A673 (cell line): ENCODE results near the gene ARMH1.

Source experiments
- CTCF ChIP-seq: fragments of 300-800, 200-600 bp; sonication (generic); conservative IDR thresholded peaks from 2 replicates; pipeline ENCODE4 v1.5.1; 2017; ENCODE audit warnings: low read depth, mild to moderate bottlenecking, antibody characterized with exemption, low read length, moderate library complexity, mixed read lengths
- EZH2 ChIP-seq: fragments of 200-600 bp; sonication (generic); IDR thresholded peaks from 2 replicates; pipeline ENCODE4 v1.6.1; 2017; ENCODE audit warnings: borderline replicate concordance, low read depth, mild to moderate bottlenecking, mixed read lengths, antibody characterized with exemption, low read length; ENCODE audit not compliant: poor library complexity, severe bottlenecking

DNA sequence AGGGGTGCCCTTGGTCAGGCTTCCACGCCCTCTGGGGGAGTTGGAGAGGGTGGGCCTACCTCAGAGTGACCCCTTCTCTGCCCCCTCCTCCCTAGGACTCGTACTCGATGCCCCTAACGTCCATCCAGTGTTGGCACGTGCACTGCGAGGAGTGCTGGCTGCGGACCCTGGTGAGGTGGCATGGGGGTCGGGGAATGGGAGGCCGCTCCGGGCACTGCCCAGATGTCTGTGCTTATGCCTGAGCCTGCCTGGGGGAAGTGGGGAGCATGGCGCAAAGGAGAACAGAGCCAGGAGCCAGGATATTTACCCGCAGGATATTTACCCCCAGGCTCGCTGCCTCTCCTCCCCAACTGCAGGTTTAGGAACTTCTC, 24.7 kb upstream of the ARMH1 start:
- no peak for TF ChIP-seq CTCF
- TF ChIP-seq EZH2 = no peak
